Measurements from ENCODE around the gene PLEKHJ1. TPM values are rescaled to one million over a fixed set of nuclear protein-coding genes. Genes with fewer than 3 reads are reported as not detected.

Gene PLEKHJ1
- total and polyA plus RNA-seq, 2 of the 8 experiments (the other 6 are each of a cell fraction or from before 2014, with no cell fraction given), result 135 to 187 TPM

DNA sequence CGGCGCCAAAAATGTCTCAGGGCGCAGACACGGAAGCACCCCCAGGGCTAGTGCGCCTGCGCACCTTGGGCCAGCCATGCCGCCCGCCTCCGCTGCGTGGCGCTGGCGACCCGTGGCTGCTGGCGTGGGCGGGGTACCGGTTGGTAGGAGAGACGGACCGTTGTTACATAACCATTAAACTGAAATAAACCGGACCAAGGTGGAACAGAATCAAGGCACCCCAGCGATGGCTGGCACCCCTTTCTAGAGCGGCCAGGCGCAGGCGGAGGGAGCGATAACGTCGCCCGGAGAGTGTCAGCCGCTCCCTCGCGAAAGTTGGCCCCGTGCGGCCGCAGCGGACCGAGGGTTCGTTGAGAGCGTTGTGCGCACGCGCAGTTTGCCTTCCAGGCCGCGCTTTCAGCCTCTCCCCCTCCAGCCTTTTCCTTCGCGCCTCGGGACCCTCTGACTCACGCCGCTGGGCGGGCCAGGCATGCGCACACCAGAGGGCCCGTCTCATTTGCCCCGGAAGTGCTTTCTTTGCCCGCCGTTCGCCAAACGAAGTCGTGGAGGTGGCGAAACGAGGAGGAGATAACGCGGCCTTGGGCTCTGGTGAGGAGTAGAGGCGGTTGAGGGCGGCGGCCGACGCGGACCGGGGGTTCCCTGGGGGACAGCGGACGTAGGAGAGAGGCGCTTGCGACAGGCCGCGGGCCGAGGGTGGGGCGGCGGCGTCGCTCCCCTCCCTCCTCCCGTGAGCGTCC lies at the start of gene PLEKHJ1, which contains the start of gene SF3A2 (continued):
- no peak; the same call in 1 of the 2 replicates for TF ChIP-seq ATF2 (IDR thresholded peaks at IDR 0.05; ENCODE audit: low read length)
- no peak for TF ChIP-seq FOSL1 (IDR thresholded peaks at IDR 0.05; ENCODE audit: insufficient read depth, low read depth, low read length)
- TF ChIP-seq, protein P1, sequence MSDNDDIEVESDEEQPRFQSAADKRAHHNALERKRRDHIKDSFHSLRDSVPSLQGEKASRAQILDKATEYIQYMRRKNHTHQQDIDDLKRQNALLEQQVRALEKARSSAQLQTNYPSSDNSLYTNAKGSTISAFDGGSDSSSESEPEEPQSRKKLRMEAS (IDR thresholded peaks at IDR 0.05), result peak; percentile 97
- 0 out of 2 replicates have a peak, but pooled peaks have one; percentile 25 for TF ChIP-seq RFX5 (IDR thresholded peaks at IDR 0.05; ENCODE audit: borderline replicate concordance, low read depth, low read length)
- TF ChIP-seq BCL11A (IDR thresholded peaks at IDR 0.05; ENCODE audit: low read depth in 2 of 2, low read length in 2 of 2), result no peak
- no peak for TF ChIP-seq CHD7 (IDR thresholded peaks at IDR 0.05; ENCODE audit: insufficient replicate concordance, low read length)
- peak; percentile 91 for TF ChIP-seq PHF8 (conservative IDR thresholded peaks at IDR 0.05; ENCODE audit: low read depth, low read length)
- peak; percentile 35 for TF ChIP-seq SP4 (IDR thresholded peaks at IDR 0.05; ENCODE audit: low read length)
